K562 (cell line): ENCODE measurements around the gene CALML6. TPM values are rescaled to one million over a fixed set of nuclear protein-coding genes. Genes with fewer than 3 reads are reported as not detected.

Experiments
- SIN3B ChIP-seq: fragments of 450-650 bp; IDR thresholded peaks from 2 replicates; pipeline ENCODE4 v1.6.1; 2017; ENCODE audit warnings: low read depth, mild to moderate bottlenecking, moderate library complexity
- polyA plus RNA-seq, 8 experiments: library from polyadenylated mRNA; depleted of rRNA in 4 of 8; stranded (reverse) in 5 of 8; unstranded in 3 of 8; fragments of >200 nt; fragmentation: Nextera tagmentation in 2 of 8; fragmentation: Illumina TruSeq in 1 of 8; extraction: Ambion mirVana in 2 of 8; extraction: Trizol in 1 of 8; gene quantifications; 2 replicates each; pipeline versions ENCODE4 v1.2.1 to v1.2.3, GENCODE V29; 2011 to 2014; ENCODE audit warnings: inconsistent platforms in 1 of 8, missing spikeins in 1 of 8
- total RNA-seq, 7 experiments: library from RNA; depleted of rRNA in 6 of 7; stranded (reverse); fragments of >200 nt in 6 of 7; fragmentation: Illumina TruSeq in 2 of 7; extraction: Trizol in 2 of 7; gene quantifications; 2 replicates each; pipeline versions ENCODE4 v1.2.1 to v1.2.3, GENCODE V29; 2011 to 2021; ENCODE audit warnings: low replicate concordance in 1 of 7
- TF ChIP-seq, protein P1 (sequence below): fragments of 450-650 bp; IDR thresholded peaks from 2 replicates; pipeline ENCODE4 v1.6.1; 2016; ENCODE audit warnings: low read depth

CALML6 gene
- total and polyA plus RNA-seq, 9 of the 15 experiments (the other 6 are each of a cell fraction or from before 2014, with no cell fraction given) = 0.14 TPM; not detected in 8

DNA sequence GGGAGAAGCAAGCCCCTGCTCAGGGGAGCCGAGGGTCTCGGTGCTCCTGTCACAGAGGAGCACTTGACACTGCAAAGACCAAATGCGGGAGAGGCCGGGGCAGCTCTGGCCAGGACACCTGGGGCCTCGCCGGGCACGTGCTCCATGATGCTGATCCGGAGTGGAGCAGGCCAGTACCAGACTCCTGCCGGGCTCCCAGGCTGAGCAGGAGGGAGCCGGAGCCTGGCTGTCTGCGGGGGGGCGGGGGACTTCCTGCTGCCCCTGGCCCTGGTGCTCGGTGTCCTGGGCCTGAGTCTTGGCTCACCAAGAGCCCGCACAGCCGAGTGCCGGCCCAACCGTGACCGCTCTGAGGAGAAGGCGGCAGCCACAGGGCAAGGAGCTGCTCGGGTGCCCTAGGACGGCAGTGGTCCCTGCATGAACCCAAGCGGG lies 42.5 kb downstream of the CALML6 start (continued):
- TF ChIP-seq, protein P1, sequence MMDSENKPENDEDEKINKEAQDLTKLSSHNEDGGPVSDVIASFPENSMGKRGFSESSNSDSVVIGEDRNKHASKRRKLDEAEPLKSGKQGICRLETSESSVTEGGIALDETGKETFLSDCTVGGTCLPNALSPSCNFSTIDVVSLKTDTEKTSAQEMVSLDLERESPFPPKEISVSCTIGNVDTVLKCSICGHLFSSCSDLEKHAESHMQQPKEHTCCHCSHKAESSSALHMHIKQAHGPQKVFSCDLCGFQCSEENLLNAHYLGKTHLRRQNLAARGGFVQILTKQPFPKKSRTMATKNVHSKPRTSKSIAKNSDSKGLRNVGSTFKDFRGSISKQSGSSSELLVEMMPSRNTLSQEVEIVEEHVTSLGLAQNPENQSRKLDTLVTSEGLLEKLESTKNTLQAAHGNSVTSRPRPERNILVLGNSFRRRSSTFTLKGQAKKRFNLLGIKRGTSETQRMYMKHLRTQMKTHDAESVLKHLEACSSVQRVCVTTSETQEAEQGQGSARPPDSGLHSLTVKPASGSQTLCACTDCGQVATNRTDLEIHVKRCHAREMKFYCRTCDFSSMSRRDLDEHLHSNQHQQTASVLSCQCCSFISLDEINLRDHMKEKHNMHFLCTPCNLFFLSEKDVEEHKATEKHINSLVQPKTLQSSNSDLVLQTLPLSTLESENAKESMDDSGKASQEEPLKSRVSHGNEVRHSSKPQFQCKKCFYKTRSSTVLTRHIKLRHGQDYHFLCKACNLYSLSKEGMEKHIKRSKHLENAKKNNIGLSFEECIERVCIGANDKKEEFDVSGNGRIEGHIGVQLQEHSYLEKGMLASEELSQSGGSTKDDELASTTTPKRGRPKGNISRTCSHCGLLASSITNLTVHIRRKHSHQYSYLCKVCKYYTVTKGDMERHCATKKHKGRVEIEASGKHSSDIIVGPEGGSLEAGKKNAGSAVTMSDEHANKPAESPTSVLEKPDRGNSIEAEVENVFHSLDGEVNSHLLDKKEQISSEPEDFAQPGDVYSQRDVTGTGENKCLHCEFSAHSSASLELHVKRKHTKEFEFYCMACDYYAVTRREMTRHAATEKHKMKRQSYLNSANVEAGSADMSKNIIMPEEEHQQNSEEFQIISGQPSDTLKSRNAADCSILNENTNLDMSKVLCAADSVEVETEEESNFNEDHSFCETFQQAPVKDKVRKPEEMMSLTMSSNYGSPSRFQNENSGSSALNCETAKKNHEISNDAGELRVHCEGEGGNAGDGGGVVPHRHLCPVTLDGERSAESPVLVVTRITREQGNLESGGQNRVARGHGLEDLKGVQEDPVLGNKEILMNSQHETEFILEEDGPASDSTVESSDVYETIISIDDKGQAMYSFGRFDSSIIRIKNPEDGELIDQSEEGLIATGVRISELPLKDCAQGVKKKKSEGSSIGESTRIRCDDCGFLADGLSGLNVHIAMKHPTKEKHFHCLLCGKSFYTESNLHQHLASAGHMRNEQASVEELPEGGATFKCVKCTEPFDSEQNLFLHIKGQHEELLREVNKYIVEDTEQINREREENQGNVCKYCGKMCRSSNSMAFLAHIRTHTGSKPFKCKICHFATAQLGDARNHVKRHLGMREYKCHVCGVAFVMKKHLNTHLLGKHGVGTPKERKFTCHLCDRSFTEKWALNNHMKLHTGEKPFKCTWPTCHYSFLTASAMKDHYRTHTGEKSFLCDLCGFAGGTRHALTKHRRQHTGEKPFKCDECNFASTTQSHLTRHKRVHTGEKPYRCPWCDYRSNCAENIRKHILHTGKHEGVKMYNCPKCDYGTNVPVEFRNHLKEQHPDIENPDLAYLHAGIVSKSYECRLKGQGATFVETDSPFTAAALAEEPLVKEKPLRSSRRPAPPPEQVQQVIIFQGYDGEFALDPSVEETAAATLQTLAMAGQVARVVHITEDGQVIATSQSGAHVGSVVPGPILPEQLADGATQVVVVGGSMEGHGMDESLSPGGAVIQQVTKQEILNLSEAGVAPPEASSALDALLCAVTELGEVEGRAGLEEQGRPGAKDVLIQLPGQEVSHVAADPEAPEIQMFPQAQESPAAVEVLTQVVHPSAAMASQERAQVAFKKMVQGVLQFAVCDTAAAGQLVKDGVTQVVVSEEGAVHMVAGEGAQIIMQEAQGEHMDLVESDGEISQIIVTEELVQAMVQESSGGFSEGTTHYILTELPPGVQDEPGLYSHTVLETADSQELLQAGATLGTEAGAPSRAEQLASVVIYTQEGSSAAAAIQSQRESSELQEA = no peak
- TF ChIP-seq SIN3B = no peak
